ENCODE data around the gene BICD1.

BICD1 gene

GRCh38 chr12:32257695-32258496 is 151.2 kb downstream of the BICD1 start:
- CTCF ChIA-PET = no interaction called here
- H3K27ac ChIP-seq = no peak overlapping the region
- DNase-seq (ENCODE audit: low spot score) = no peak
- POLR2A ChIA-PET (ENCODE audit: low non-redundant PET) = no interaction called here
- TF ChIP-seq CTCF (conservative IDR thresholded peaks at IDR 0.05; ENCODE audit: low read depth) = no peak

- POLR2A ChIA-PET (ENCODE audit: low non-redundant PET) = no interaction called here
- CTCF ChIA-PET = interaction anchor here (0.7 kb wide), 1 partner anchor 13 kb away, joined by 5 read pairs; no protein-coding TSS in a partner anchor
- TF ChIP-seq CTCF (conservative IDR thresholded peaks at IDR 0.05; ENCODE audit: low read depth) = no peak
- H3K27ac ChIP-seq = no peak overlapping the region
- no peak for DNase-seq (ENCODE audit: low spot score)
Measured at GRCh38 chr12:32260696-32261095, 154.0 kb downstream of the BICD1 start.

- no peak for DNase-seq (ENCODE audit: low spot score)
- no peak overlapping the region for H3K27ac ChIP-seq
- ChIA-PET CTCF (no interaction called here), POLR2A (ENCODE audit: low non-redundant PET) (no interaction called here)
- no peak for TF ChIP-seq CTCF (conservative IDR thresholded peaks at IDR 0.05; ENCODE audit: low read depth)
Measured at GRCh38 chr12:32261638-32262037, 155.0 kb downstream of the BICD1 start.

- POLR2A ChIA-PET (ENCODE audit: low non-redundant PET) = no interaction called here
- CTCF ChIA-PET = no interaction called here
- no peak for DNase-seq (ENCODE audit: low spot score)
- H3K27ac ChIP-seq = no peak overlapping the region
- no peak for TF ChIP-seq CTCF (conservative IDR thresholded peaks at IDR 0.05; ENCODE audit: low read depth)
Measured at GRCh38 chr12:32264961-32265360, 158.3 kb downstream of the BICD1 start.

- ChIA-PET POLR2A (ENCODE audit: low non-redundant PET) (no interaction called here), CTCF (no interaction called here)
- no peak for DNase-seq (ENCODE audit: low spot score)
- no peak for TF ChIP-seq CTCF (conservative IDR thresholded peaks at IDR 0.05; ENCODE audit: low read depth)
- H3K27ac ChIP-seq = no peak overlapping the region
Measured at GRCh38 chr12:32265456-32265855, 158.8 kb downstream of the BICD1 start.

GRCh38 chr12:32265951-32266350 is 159.3 kb downstream of the BICD1 start:
- ChIA-PET CTCF (no interaction called here), POLR2A (ENCODE audit: low non-redundant PET) (no interaction called here)
- no peak overlapping the region for H3K27ac ChIP-seq
- no peak for TF ChIP-seq CTCF (conservative IDR thresholded peaks at IDR 0.05; ENCODE audit: low read depth)
- DNase-seq (ENCODE audit: low spot score) = no peak
